HL-60 (cell line): ENCODE results near the gene MANBA.

Experiments
- DNase-seq, 2 experiments: peaks; one replicate each; pipeline ENCODE4 v3.0.0-alpha.2; 2010 to 2020; ENCODE audit warnings: low read depth in 1 of 2, low spot score in 1 of 2
- H3K27ac ChIP-seq: fragments of 250-450 bp; sonication (Bioruptor Pico); replicated peaks from 2 replicates; pipeline ENCODE4 v1.5.1; 2020; ENCODE audit warnings: mild to moderate bottlenecking, moderate library complexity
- H3K27me3 ChIP-seq: fragments of 250-450 bp; sonication (Bioruptor Pico); 2 replicates; pipeline ENCODE4 v1.5.1; 2021; ENCODE audit warnings: mild to moderate bottlenecking, moderate library complexity; ENCODE audit not compliant: insufficient read depth, poor library complexity, severe bottlenecking
- H3K4me3 ChIP-seq: replicated peaks from 2 replicates; pipeline ENCODE4 v1.5.1; 2011; ENCODE audit warnings: mild to moderate bottlenecking, control low read depth, low read length; ENCODE audit not compliant: insufficient read depth
- CTCF ChIP-seq: IDR thresholded peaks from one replicate; pipeline ENCODE4 v1.5.1; 2011; ENCODE audit warnings: low read length, control low read depth, inconsistent platforms; ENCODE audit not compliant: insufficient read depth
- GABPA ChIP-seq: IDR thresholded peaks from 2 replicates; pipeline ENCODE4 v1.6.1; 2012; ENCODE audit warnings: low read depth
- POLR2AphosphoS5 ChIP-seq: IDR thresholded peaks from 2 replicates; pipeline ENCODE4 v1.6.1; 2012; ENCODE audit warnings: low read depth
- REST ChIP-seq: IDR thresholded peaks from 2 replicates; pipeline ENCODE4 v1.6.1; 2012; ENCODE audit warnings: low read depth; ENCODE audit not compliant: insufficient replicate concordance
- SPI1 ChIP-seq: IDR thresholded peaks from 2 replicates; pipeline ENCODE4 v1.6.1; 2012; ENCODE audit warnings: low read depth, mild to moderate bottlenecking, borderline replicate concordance

The MANBA gene

GRCh38 chr4:102598086-102598761 is 162.5 kb downstream of the MANBA start:
- TF ChIP-seq REST (no peak), CTCF (no peak), SPI1 (no peak), POLR2AphosphoS5 (no peak), GABPA (no peak)
- DNase-seq: no peak
- Histone ChIP-seq H3K27ac (no peak overlapping the region), H3K4me3 (no peak overlapping the region), H3K27me3 (no peaks in the 10 kb centered on the region)

- Histone ChIP-seq H3K27ac (no peak overlapping the region), H3K27me3 (no peaks in the 10 kb centered on the region), H3K4me3 (no peak overlapping the region)
- TF ChIP-seq SPI1: no peak
- no peak for TF ChIP-seq CTCF
- TF ChIP-seq REST: no peak
- TF ChIP-seq POLR2AphosphoS5: no peak
- no peak for TF ChIP-seq GABPA
- no peak for DNase-seq
These were observed 164.2 kb downstream of the MANBA start for GRCh38 chr4:102596532-102596931.

- DNase-seq: no peak
- H3K27me3 ChIP-seq: no peaks in the 10 kb centered on the region
- TF ChIP-seq SPI1 (no peak), CTCF (no peak), POLR2AphosphoS5 (no peak), REST (no peak), GABPA (no peak)
- no peak overlapping the region for H3K27ac ChIP-seq
- H3K4me3 ChIP-seq: no peak overlapping the region
These were observed 166.8 kb downstream of the MANBA start for GRCh38 chr4:102594000-102594399.
